CD14-positive monocyte (primary cell): ENCODE data around the gene RBP5. TPM values are rescaled to one million over a fixed set of nuclear protein-coding genes. Genes with fewer than 3 reads are reported as not detected.
A peak's percentile ranks its signal among the peaks of the same experiment; 100 is the strongest.

Experiments
- DNase-seq, 3 donors: peaks; one replicate each; pipeline ENCODE4 v3.0.0-alpha.2; 2011 to 2022
- H2AFZ ChIP-seq: 2 replicates; pipeline ENCODE4 v1.6.0; 2012; ENCODE audit warnings: mild to moderate bottlenecking, low read depth, low read length, inconsistent platforms; ENCODE audit not compliant: insufficient read depth, poor library complexity, severe bottlenecking
- H3K27ac ChIP-seq, 2 donors: 1 replicate in 1 of 2; 2 replicates in 1 of 2; pipeline ENCODE4 v1.5.1; 2012 to 2013; ENCODE audit warnings: low read length in 2 of 2, control low read depth in 1 of 2, inconsistent platforms in 1 of 2, low read depth in 1 of 2, mild to moderate bottlenecking in 1 of 2
- H3K27me3 ChIP-seq, 2 donors: one replicate each; pipeline versions ENCODE4 v1.6.0 to v1.6.1; 2011 to 2013; ENCODE audit warnings: low read length in 2 of 2; ENCODE audit not compliant: control insufficient read depth in 2 of 2, insufficient read depth in 2 of 2
- H3K36me3 ChIP-seq, 2 donors: replicated peaks in 1 of 2; 1 replicate in 1 of 2; 2 replicates in 1 of 2; pipeline versions ENCODE4 v1.5.1 to v1.6.1; 2012 to 2013; ENCODE audit warnings: low read length in 2 of 2, control low read depth in 1 of 2, inconsistent platforms in 1 of 2, mild to moderate bottlenecking in 1 of 2; ENCODE audit not compliant: insufficient read depth in 2 of 2, control insufficient read depth in 1 of 2
- H3K4me1 ChIP-seq, 2 donors: 1 replicate in 1 of 2; 2 replicates in 1 of 2; pipeline versions ENCODE4 v1.5.1 to v1.6.1; 2012 to 2013; ENCODE audit warnings: low read length in 2 of 2, control low read depth in 1 of 2, inconsistent platforms in 1 of 2, mild to moderate bottlenecking in 1 of 2, moderate library complexity in 1 of 2; ENCODE audit not compliant: insufficient read depth in 2 of 2, control insufficient read depth in 1 of 2
- H3K4me2 ChIP-seq: replicated peaks from 2 replicates; pipeline ENCODE3; 2012; ENCODE audit warnings: low read length, moderate library complexity, mild to moderate bottlenecking; ENCODE audit not compliant: poor library complexity, severe bottlenecking; ENCODE audit errors: extremely low read depth
- H3K4me3 ChIP-seq, 3 experiments: fragments of 200-600 bp in 1 of 3; sonication (generic) in 1 of 3; replicated peaks in 1 of 3; 1 replicate in 2 of 3; 2 replicates in 1 of 3; pipeline ENCODE4 v1.5.1; 2011 to 2013; ENCODE audit warnings: low read length in 3 of 3, mild to moderate bottlenecking in 3 of 3, control low read depth in 2 of 3, low read depth in 2 of 3, inconsistent platforms in 1 of 3, moderate library complexity in 1 of 3
- H3K79me2 ChIP-seq: 2 replicates; pipeline ENCODE4 v1.6.0; 2012; ENCODE audit warnings: mild to moderate bottlenecking, control low read depth, inconsistent platforms, low read length, moderate library complexity; ENCODE audit not compliant: insufficient read depth
- H3K9ac ChIP-seq: 2 replicates; pipeline ENCODE4 v1.6.0; 2017; ENCODE audit warnings: low read length, mild to moderate bottlenecking; ENCODE audit not compliant: insufficient read depth, poor library complexity, severe bottlenecking
- H3K9me3 ChIP-seq, 2 donors: replicated peaks in 1 of 2; 1 replicate in 1 of 2; 2 replicates in 1 of 2; pipeline versions ENCODE4 v1.5.1 to v1.6.1; 2012 to 2013; ENCODE audit warnings: low read length in 2 of 2, control low read depth in 1 of 2; ENCODE audit not compliant: control insufficient read depth in 1 of 2, insufficient read depth in 1 of 2
- H4K20me1 ChIP-seq: 2 replicates; pipeline ENCODE4 v1.6.0; 2012; ENCODE audit warnings: mild to moderate bottlenecking, low read length, control low read depth, moderate library complexity; ENCODE audit not compliant: insufficient read depth
- H3K27ac Mint-ChIP-seq, 7 donors: one replicate each; pipeline ENCODE4 v1.8.0; 2020; ENCODE audit warnings: mild to moderate bottlenecking in 7 of 7, mixed read lengths in 7 of 7, moderate library complexity in 6 of 7, inconsistent platforms in 2 of 7
- H3K27me3 Mint-ChIP-seq, 3 donors: one replicate each; pipeline ENCODE4 v1.8.0; 2021 to 2022; ENCODE audit warnings: low read depth in 3 of 3, mild to moderate bottlenecking in 3 of 3, mixed read lengths in 3 of 3, moderate library complexity in 3 of 3, inconsistent platforms in 1 of 3
- H3K36me3 Mint-ChIP-seq, 2 donors: one replicate each; pipeline ENCODE4 v1.8.0; 2020; ENCODE audit warnings: mixed read lengths in 2 of 2, inconsistent platforms in 1 of 2, mild to moderate bottlenecking in 1 of 2
- H3K4me1 Mint-ChIP-seq: one replicate; pipeline ENCODE4 v1.8.0; 2020; ENCODE audit warnings: mild to moderate bottlenecking, mixed read lengths
- H3K4me3 Mint-ChIP-seq, 2 donors: one replicate each; pipeline ENCODE4 v1.8.0; 2020; ENCODE audit warnings: mild to moderate bottlenecking in 2 of 2, mixed read lengths in 2 of 2, moderate library complexity in 1 of 2
- H3K9me3 Mint-ChIP-seq, 7 donors: one replicate each; pipeline ENCODE4 v1.8.0; 2020 to 2022; ENCODE audit warnings: mixed read lengths in 7 of 7, mild to moderate bottlenecking in 6 of 7, moderate library complexity in 6 of 7, inconsistent platforms in 2 of 7
- WGBS: methylation state at CpG from one replicate; pipeline ENCODE4 v1.1.5; 2013; ENCODE audit warnings: missing lambda C conversion rate; ENCODE audit not compliant: insufficient coverage; 5-methylcytosine and 5-hydroxymethylcytosine counted together
- intact Hi-C, 2 donors: fragments of 100-400 bp; cut with micrococcal nuclease; formaldehyde crosslinking; loops; one replicate each; pipeline versions ENCODE4 v1.15.0 to v1.15.1; 2023
- polyA plus RNA-seq, 3 donors: library from polyadenylated mRNA; depleted of rRNA in 1 of 3; unstranded in 2 of 3; stranded (reverse) in 1 of 3; fragments of 300-500 nt in 2 of 3; fragments of >200 nt in 1 of 3; fragmentation: Illumina TruSeq in 2 of 3; gene quantifications; 1 replicate in 2 of 3; 2 replicates in 1 of 3; pipeline ENCODE4 v1.2.3, GENCODE V29; 2012 to 2021
- TF ChIP-seq, protein P1 (sequence below): fragments of 200-600 bp; IDR thresholded peaks from one replicate; pipeline ENCODE4 v1.8.0; 2022; ENCODE audit warnings: antibody characterized with exemption, mild to moderate bottlenecking

RBP5 gene
- polyA plus RNA-seq, 3 donors = not detected

DNA sequence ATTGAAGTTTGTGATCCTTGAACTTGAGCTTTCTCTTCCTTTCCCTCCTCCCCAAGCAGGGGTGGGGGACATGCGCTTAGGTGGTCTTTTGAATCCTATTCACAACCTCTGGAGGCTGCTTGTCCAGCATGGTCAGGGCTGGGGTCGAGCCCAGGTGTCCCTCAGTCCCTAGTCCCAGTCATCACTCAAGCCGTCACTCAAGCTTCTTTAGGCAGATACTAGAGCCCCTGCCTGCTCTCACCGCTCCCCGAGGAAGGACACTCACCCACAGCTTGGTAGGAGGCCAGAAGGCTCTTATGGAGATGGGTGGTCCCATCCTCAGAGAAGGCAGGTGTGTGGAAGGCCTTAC, 19.1 kb downstream of the RBP5 start:
- H3K4me1 Mint-ChIP-seq = peaks cover 33% of the 10 kb centered on the region
- H3K27ac ChIP-seq = no peak overlapping the region

DNA sequence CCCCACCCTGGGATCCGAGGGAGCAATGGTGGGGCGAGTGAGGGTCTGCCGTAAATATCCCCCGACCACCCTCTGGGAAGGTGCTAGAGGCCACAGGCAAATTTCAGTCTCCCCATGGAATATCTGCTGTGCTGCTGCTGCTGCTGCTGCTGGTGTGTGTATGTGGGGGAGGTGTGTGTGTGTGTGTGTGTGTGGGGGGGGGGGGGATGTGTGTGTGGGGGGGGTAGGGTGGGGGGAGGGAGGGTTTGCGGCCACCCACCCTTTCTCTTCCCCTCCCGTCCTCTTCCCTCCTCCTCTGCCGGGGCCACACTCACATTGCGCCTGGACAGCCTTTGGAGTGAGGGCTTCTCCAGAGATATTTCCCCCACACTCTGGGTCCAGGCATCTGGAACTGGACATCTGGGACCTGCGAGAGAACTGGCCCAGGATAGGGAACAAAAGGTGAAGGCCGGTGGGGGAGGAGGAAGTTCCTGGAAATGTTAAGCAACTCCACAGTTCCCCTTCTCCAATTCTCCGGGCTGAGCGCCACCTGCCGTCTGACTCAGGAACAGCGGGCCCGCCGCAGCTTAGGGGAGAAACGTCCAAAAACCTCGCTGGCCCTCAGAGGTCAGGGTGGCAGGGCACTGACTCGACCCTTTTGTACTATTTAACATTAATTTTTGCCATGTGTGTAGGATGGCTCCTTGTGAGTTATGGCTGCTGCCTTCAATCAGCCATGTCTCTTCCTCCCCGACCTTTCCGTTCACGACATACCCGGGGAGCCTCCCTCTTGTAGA, 19.7 kb downstream of the RBP5 start, which contains the start of gene C1RL:
Gene C1RL, minus strand, starts transcription at position 419 of the 776 bp plus-strand sequence. Its CDS starts 34 bp downstream, at position 385.
- Histone ChIP-seq H3K36me3 (peaks cover 7 to 22% of the 10 kb centered on the region in 2 donors), H3K27me3 (no peaks in the 10 kb centered on the region), H3K9ac (peak within 1 kb of the TSS; percentile 62), H3K4me1 (peaks cover 18 to 19% of the 10 kb centered on the region in 2 donors), H4K20me1 (peaks cover 2% of the 10 kb centered on the region), H3K79me2 (peaks cover 29% of the 10 kb centered on the region), H3K27ac (peak within 1 kb of the TSS; percentile 72 to 77), H3K4me3 (peak within 1 kb of the TSS; percentile 60 to 85 (median 79)), H3K4me2 (peak within 1 kb of the TSS; percentile 90), H3K9me3 (peaks cover 0 to 5% of the 10 kb centered on the region in 2 donors), H2AFZ (peak within 1 kb of the TSS; percentile 92)
- Mint-ChIP-seq H3K27me3 (peaks cover 0 to 2% (median 0%) of the 10 kb centered on the region in 3 donors), H3K9me3 (peaks cover 0 to 10% (median 6%) of the 10 kb centered on the region in 7 donors), H3K4me3 (peak within 1 kb of the TSS; percentile 86 to 95), H3K27ac (peak within 1 kb of the TSS; percentile 88 to 97 (median 92)), H3K36me3 (peaks cover 26 to 37% of the 10 kb centered on the region in 2 donors), H3K4me1 (peaks cover 33% of the 10 kb centered on the region)
- WGBS = 0% methylated on average over 7 of the region's 23 CpGs
- intact Hi-C loops = loop anchor here (2.0 to 5.0 kb wide), 2 partner anchors 187 to 240 kb away; no protein-coding TSS in a partner anchor
- TF ChIP-seq, protein P1, sequence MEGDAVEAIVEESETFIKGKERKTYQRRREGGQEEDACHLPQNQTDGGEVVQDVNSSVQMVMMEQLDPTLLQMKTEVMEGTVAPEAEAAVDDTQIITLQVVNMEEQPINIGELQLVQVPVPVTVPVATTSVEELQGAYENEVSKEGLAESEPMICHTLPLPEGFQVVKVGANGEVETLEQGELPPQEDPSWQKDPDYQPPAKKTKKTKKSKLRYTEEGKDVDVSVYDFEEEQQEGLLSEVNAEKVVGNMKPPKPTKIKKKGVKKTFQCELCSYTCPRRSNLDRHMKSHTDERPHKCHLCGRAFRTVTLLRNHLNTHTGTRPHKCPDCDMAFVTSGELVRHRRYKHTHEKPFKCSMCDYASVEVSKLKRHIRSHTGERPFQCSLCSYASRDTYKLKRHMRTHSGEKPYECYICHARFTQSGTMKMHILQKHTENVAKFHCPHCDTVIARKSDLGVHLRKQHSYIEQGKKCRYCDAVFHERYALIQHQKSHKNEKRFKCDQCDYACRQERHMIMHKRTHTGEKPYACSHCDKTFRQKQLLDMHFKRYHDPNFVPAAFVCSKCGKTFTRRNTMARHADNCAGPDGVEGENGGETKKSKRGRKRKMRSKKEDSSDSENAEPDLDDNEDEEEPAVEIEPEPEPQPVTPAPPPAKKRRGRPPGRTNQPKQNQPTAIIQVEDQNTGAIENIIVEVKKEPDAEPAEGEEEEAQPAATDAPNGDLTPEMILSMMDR = peak; percentile 95
- peak; percentile 75 to 87 (median 85) for DNase-seq

More for the DNA sequence above, 19.1 kb downstream of the RBP5 start:
- Histone ChIP-seq H4K20me1 (no peaks in the 10 kb centered on the region), H3K9ac (peak overlapping the region; percentile 7), H3K36me3 (peaks cover 3 to 16% of the 10 kb centered on the region in 2 donors), H3K9me3 (peaks cover 0 to 5% of the 10 kb centered on the region in 2 donors), H3K4me1 (peaks cover 18 to 19% of the 10 kb centered on the region in 2 donors), H3K79me2 (peaks cover 29% of the 10 kb centered on the region), H2AFZ (peak overlapping the region; percentile 44), H3K4me2 (peak overlapping the region; percentile 90), H3K4me3 (peak overlapping the region in 1 of 3 experiments; percentile 85), H3K27me3 (no peaks in the 10 kb centered on the region)
- Mint-ChIP-seq H3K4me3 (peak overlapping the region; percentile 86 to 94), H3K27ac (peak overlapping the region in 3 of 7 donors; percentile 87 to 97 (median 88)), H3K9me3 (peaks cover 0 to 10% (median 6%) of the 10 kb centered on the region in 7 donors), H3K27me3 (peaks cover 0 to 2% (median 0%) of the 10 kb centered on the region in 3 donors), H3K36me3 (peaks cover 27 to 36% of the 10 kb centered on the region in 2 donors)
- no peak for DNase-seq
- intact Hi-C loops = loop anchor here (2.0 to 5.0 kb wide), 2 partner anchors 187 to 241 kb away; no protein-coding TSS in a partner anchor
- no CpG with 5 or more reads among the region's 5 CpGs for WGBS
- TF ChIP-seq, protein P1 = no peak
